OCI-LY3 (cell line): ENCODE data around the gene NENF.
A peak's percentile ranks its signal among the peaks of the same experiment; 100 is the strongest.

Experiments
- H2AFZ ChIP-seq: fragments of 200-600, 300-600 bp; shearing (Covaris generic); 2 replicates; pipeline ENCODE4 v1.6.0; 2014; ENCODE audit warnings: antibody characterized with exemption, low read depth, low read length
- H3K27ac ChIP-seq: fragments of 200-600, 300-600 bp; sonication (generic); 2 replicates; pipeline ENCODE4 v1.5.1; 2014; ENCODE audit warnings: mild to moderate bottlenecking, low read length, moderate library complexity, mixed read lengths
- H3K27me3 ChIP-seq: fragments of 200-600, 300-600 bp; sonication (generic); 2 replicates; pipeline ENCODE4 v1.6.1; 2014; ENCODE audit warnings: low read depth, low read length, mixed read lengths
- H3K36me3 ChIP-seq: fragments of 200-600, 300-600 bp; sonication (generic); replicated peaks from 2 replicates; pipeline ENCODE3; 2014; ENCODE audit warnings: low read depth, low read length, mixed read lengths
- H3K4me1 ChIP-seq: fragments of 300-600, 200-600 bp; sonication (generic); 2 replicates; pipeline ENCODE4 v1.6.1; 2014; ENCODE audit warnings: low read length, mixed read lengths
- H3K4me2 ChIP-seq: fragments of 200-600, 300-600 bp; sonication (generic); 2 replicates; pipeline ENCODE4 v1.6.1; 2014; ENCODE audit warnings: low read length, mixed read lengths
- H3K4me3 ChIP-seq: fragments of 300-600, 200-600 bp; sonication (generic); 2 replicates; pipeline ENCODE4 v1.5.1; 2014; ENCODE audit warnings: antibody characterized with exemption, mild to moderate bottlenecking, low read length, moderate library complexity
- H3K79me2 ChIP-seq: fragments of 300-600, 200-600 bp; shearing (Covaris generic); 2 replicates; pipeline ENCODE4 v1.6.1; 2014; ENCODE audit warnings: mild to moderate bottlenecking, low read length, mixed read lengths
- H3K9ac ChIP-seq: fragments of 300-600, 200-600 bp; shearing (Covaris generic); 2 replicates; pipeline ENCODE4 v1.6.0; 2014; ENCODE audit warnings: mild to moderate bottlenecking, low read length, moderate library complexity
- H3K9me3 ChIP-seq: fragments of 200-600, 300-600 bp; shearing (Covaris generic); 2 replicates; pipeline ENCODE4 v1.6.1; 2014; ENCODE audit warnings: low read length, mixed read lengths; ENCODE audit not compliant: insufficient read depth
- H4K20me1 ChIP-seq: fragments of 200-600, 300-600 bp; sonication (generic); 2 replicates; pipeline ENCODE4 v1.6.1; 2016; ENCODE audit warnings: low read length, mixed read lengths; ENCODE audit not compliant: insufficient read depth
- CTCF ChIP-seq: fragments of 200-600, 300-600 bp; sonication (generic); IDR thresholded peaks from 2 replicates; pipeline ENCODE4 v1.5.1; 2014; ENCODE audit warnings: antibody characterized with exemption, low read length, low read depth
- EZH2phosphoT487 ChIP-seq: fragments of 200-600 bp; shearing (Covaris generic); IDR thresholded peaks from 2 replicates; pipeline ENCODE4 v1.6.1; 2018; ENCODE audit warnings: antibody characterized with exemption, mixed run types, low read depth

Gene NENF

DNA sequence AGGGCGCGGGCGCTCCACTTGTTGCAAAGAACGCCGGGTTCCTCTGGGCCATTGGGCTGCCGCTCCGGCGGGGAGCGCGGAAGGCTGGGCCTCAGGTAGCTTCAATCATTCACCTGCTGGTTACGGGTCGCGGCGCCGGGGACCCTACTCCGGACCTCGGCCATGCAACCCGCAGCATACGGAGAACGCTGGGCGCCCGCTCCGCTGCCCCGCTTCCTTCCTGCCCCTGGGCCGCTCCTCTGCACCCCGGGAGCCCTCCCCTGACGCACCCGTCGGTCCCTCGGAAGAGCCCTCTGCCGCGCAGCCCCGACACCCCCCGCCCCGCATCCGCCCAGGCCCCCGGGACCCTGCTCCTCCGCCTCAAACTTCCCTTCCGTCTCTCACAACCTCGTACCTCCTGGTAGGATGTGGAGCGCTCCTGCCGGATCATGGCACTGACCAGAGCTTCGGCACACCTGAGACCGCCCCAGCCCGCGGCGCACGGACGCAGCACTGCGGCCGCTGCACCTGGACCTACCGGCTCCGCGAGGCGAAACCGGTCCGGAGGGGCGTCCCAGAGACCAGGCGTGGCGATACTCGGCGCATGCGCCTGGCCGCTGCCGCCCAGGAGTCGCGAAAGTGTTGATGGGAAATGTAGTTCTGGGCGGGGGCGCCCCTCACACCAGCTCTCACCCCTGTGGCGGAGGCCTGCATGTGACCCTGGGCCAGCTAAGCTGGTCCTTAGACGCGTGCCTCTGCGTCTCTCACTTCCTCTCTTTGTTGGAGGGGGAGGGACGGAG, 18.2 kb upstream of the NENF start, which contains the start of gene PACC1:
Gene PACC1, minus strand, starts transcription at position 559 of the 779 bp plus-strand sequence. Its CDS starts 129 bp downstream, at position 430.
- Histone ChIP-seq H3K9ac (peak within 1 kb of the TSS; percentile 86), H3K4me3 (peak within 1 kb of the TSS; percentile 79), H2AFZ (peak within 1 kb of the TSS; percentile 74), H3K79me2 (peaks cover 42% of the 10 kb centered on the region), H4K20me1 (0 out of 2 replicates have a peak, but pooled peaks cover 8% of the 10 kb centered on the region), H3K9me3 (no peaks in the 10 kb centered on the region), H3K27me3 (no peaks in the 10 kb centered on the region), H3K27ac (peak within 1 kb of the TSS; percentile 87), H3K4me2 (peak within 1 kb of the TSS; percentile 93), H3K4me1 (peaks cover 40% of the 10 kb centered on the region), H3K36me3 (peaks cover 33% of the 10 kb centered on the region)
- TF ChIP-seq EZH2phosphoT487 (no peak), CTCF (no peak)

GRCh38 chr1:212415107-212415841, 17.4 kb upstream of the NENF start:
- Histone ChIP-seq H3K4me3 (peak overlapping the region; percentile 79), H3K79me2 (peaks cover 42% of the 10 kb centered on the region), H3K36me3 (peaks cover 25% of the 10 kb centered on the region), H4K20me1 (0 out of 2 replicates have a peak, but pooled peaks cover 8% of the 10 kb centered on the region), H3K27ac (peak overlapping the region; percentile 87), H3K4me1 (peaks cover 40% of the 10 kb centered on the region), H3K4me2 (peak overlapping the region; percentile 87), H3K9me3 (no peaks in the 10 kb centered on the region), H3K27me3 (no peaks in the 10 kb centered on the region), H2AFZ (peak overlapping the region; percentile 74), H3K9ac (peak overlapping the region; percentile 83)
- TF ChIP-seq CTCF (no peak), EZH2phosphoT487 (no peak)

DNA sequence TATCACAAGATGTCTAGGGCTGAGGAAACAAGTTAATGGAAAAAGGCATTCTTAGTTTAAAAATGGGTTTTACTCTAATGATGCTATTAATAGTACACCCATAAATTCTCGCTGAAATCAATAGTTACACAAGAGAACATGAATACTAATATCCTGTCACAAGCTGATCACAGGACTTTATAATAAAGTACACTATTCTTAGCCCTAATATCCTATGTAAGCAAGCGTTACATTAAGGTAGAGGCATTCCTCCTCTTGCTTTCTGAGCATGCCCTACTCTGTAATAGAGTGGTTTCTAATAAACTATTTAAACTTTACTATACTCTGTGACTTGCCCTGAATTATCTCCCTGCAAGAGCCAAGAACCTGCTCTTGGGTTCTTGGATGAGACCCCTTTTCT, 11.6 kb upstream of the NENF start:
- H3K4me3 ChIP-seq = no peak overlapping the region
- H3K4me2 ChIP-seq = no peak overlapping the region
- no peak overlapping the region for H2AFZ ChIP-seq
- no peaks in the 10 kb centered on the region for H3K9me3 ChIP-seq
- TF ChIP-seq CTCF (no peak), EZH2phosphoT487 (no peak)
- no peaks in the 10 kb centered on the region for H3K36me3 ChIP-seq
- peaks cover 14% of the 10 kb centered on the region; the same call in 1 of the 2 replicates for H3K27me3 ChIP-seq
- no peaks in the 10 kb centered on the region for H3K79me2 ChIP-seq
- no peaks in the 10 kb centered on the region for H4K20me1 ChIP-seq
- H3K27ac ChIP-seq = no peak overlapping the region
- H3K9ac ChIP-seq = no peak overlapping the region
- H3K4me1 ChIP-seq = peaks cover 9% of the 10 kb centered on the region

DNA sequence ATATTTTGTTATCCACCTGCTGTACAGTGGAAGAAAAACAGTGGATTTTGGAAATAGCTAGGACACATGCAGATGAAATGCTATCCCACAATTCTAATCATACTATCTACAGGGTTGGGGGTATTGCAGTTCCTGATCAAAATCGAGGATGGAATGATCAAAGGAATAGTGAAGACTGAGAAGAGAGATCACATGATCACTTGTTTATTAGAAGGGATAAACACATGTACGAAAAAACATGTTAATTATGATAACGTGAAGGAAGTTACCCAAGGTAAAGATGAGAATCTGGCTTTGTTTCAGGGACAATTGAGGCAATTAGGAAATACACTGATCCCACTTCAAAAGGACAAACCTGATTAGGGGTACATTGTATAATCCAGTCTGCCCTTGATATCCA, 8.8 kb upstream of the NENF start:
- Histone ChIP-seq H3K79me2 (no peaks in the 10 kb centered on the region), H3K27ac (no peak overlapping the region), H3K9me3 (no peaks in the 10 kb centered on the region), H4K20me1 (no peaks in the 10 kb centered on the region), H3K36me3 (no peaks in the 10 kb centered on the region), H3K4me2 (no peak overlapping the region), H3K4me3 (no peak overlapping the region), H3K27me3 (peaks cover 15% of the 10 kb centered on the region; the same call in 1 of the 2 replicates), H3K9ac (no peak overlapping the region), H3K4me1 (peaks cover under 1% of the 10 kb centered on the region; the same call in 1 of the 2 replicates), H2AFZ (no peak overlapping the region)
- TF ChIP-seq EZH2phosphoT487 (no peak), CTCF (no peak)
